ENCODE measurements around the gene RRP15. TPM values are rescaled to one million over a fixed set of nuclear protein-coding genes. Genes with fewer than 3 reads are reported as not detected.

Gene RRP15
- total and polyA plus RNA-seq, 10 donors, result 2.2 to 22.7 (median 10.6) TPM

DNA sequence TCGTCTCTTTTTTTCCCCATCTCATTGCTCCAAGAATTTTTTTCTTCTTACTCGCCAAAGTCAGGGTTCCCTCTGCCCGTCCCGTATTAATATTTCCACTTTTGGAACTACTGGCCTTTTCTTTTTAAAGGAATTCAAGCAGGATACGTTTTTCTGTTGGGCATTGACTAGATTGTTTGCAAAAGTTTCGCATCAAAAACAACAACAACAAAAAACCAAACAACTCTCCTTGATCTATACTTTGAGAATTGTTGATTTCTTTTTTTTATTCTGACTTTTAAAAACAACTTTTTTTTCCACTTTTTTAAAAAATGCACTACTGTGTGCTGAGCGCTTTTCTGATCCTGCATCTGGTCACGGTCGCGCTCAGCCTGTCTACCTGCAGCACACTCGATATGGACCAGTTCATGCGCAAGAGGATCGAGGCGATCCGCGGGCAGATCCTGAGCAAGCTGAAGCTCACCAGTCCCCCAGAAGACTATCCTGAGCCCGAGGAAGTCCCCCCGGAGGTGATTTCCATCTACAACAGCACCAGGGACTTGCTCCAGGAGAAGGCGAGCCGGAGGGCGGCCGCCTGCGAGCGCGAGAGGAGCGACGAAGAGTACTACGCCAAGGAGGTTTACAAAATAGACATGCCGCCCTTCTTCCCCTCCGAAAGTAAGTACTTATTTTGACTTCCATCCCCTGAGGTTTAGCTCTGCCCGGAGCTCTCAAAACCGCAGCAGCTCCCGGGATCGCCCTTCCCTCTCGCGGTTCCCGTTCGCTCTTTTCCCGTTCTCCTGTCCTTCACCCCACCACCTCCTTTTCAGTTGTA lies 61.5 kb downstream of the RRP15 start:
- TF ChIP-seq POLR2AphosphoS5 (IDR thresholded peaks at IDR 0.05), result peak in 1 of 3 donors; percentile 26
- TF ChIP-seq, protein P1, sequence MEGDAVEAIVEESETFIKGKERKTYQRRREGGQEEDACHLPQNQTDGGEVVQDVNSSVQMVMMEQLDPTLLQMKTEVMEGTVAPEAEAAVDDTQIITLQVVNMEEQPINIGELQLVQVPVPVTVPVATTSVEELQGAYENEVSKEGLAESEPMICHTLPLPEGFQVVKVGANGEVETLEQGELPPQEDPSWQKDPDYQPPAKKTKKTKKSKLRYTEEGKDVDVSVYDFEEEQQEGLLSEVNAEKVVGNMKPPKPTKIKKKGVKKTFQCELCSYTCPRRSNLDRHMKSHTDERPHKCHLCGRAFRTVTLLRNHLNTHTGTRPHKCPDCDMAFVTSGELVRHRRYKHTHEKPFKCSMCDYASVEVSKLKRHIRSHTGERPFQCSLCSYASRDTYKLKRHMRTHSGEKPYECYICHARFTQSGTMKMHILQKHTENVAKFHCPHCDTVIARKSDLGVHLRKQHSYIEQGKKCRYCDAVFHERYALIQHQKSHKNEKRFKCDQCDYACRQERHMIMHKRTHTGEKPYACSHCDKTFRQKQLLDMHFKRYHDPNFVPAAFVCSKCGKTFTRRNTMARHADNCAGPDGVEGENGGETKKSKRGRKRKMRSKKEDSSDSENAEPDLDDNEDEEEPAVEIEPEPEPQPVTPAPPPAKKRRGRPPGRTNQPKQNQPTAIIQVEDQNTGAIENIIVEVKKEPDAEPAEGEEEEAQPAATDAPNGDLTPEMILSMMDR (IDR thresholded peaks at IDR 0.05 in 8 of 11, conservative IDR thresholded peaks at IDR 0.05 in 3 of 11), result no peak
- no peak for TF ChIP-seq POLR2A (IDR thresholded peaks at IDR 0.05)
- peaks cover 0 to 32% (median 6%) of the 10 kb centered on the region in 7 donors for H3K27me3 ChIP-seq (replicated peaks in 1 of 7)
- H3K36me3 ChIP-seq, result no peaks in the 10 kb centered on the region
- H3K9me3 ChIP-seq, result no peaks in the 10 kb centered on the region
- intact Hi-C loops (cut with DNase I; ENCODE audit: low total_unique reads), result loop anchor here (10.0 kb wide), 1 partner anchor 178 kb away; no protein-coding TSS in a partner anchor
- H3K4me3 ChIP-seq, result peak overlapping the region; percentile 44 to 79 (median 58)
- H3K4me1 ChIP-seq, result peaks cover 14 to 74% (median 54%) of the 10 kb centered on the region in 6 donors
- peak; percentile 81 for DNase-seq
- peak overlapping the region; percentile 59 to 81 (median 74) for H3K27ac ChIP-seq
- 0 to 1% (median 1%) methylated on average over 39 of the region's 39 CpGs for WGBS, 5 donors

DNA sequence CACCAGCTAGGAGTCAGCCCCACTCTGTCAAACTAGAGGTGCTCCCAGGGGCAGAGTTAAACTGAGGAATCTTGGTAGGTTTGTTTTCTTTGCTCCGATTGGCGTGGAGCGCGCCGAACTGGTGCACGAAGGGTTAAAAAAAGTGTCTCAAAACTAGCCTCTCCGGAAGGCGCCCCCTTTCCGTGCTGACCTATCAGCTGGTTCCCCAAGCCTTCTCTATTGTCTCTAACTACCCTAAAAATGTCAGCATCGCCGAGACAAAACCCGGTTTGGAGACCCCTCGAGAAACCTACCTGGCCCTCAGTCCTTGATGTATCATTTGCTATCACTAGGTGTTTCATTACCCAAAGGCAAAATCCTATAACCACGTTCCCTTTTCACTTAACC lies 62.2 kb downstream of the RRP15 start:
- H3K4me1 ChIP-seq, result peaks cover 14 to 82% (median 59%) of the 10 kb centered on the region in 6 donors
- intact Hi-C loops (cut with DNase I; ENCODE audit: low total_unique reads), result loop anchor here (10.0 kb wide), 1 partner anchor 177 kb away; no protein-coding TSS in a partner anchor
- no peaks in the 10 kb centered on the region for H3K9me3 ChIP-seq
- 1 to 4% (median 2%) methylated on average over 14 of the region's 14 CpGs for WGBS, 5 donors
- H3K36me3 ChIP-seq, result no peaks in the 10 kb centered on the region
- TF ChIP-seq POLR2AphosphoS5 (IDR thresholded peaks at IDR 0.05) (no peak), POLR2A (IDR thresholded peaks at IDR 0.05) (no peak)
- TF ChIP-seq, protein P1 (IDR thresholded peaks at IDR 0.05 in 8 of 11, conservative IDR thresholded peaks at IDR 0.05 in 3 of 11), result no peak
- DNase-seq, result no peak
- H3K27ac ChIP-seq, result peak overlapping the region; percentile 59 to 81 (median 74)
- H3K4me3 ChIP-seq, result peak overlapping the region; percentile 44 to 79 (median 58)
- peaks cover 0 to 32% (median 6%) of the 10 kb centered on the region in 7 donors for H3K27me3 ChIP-seq (replicated peaks in 1 of 7)

DNA sequence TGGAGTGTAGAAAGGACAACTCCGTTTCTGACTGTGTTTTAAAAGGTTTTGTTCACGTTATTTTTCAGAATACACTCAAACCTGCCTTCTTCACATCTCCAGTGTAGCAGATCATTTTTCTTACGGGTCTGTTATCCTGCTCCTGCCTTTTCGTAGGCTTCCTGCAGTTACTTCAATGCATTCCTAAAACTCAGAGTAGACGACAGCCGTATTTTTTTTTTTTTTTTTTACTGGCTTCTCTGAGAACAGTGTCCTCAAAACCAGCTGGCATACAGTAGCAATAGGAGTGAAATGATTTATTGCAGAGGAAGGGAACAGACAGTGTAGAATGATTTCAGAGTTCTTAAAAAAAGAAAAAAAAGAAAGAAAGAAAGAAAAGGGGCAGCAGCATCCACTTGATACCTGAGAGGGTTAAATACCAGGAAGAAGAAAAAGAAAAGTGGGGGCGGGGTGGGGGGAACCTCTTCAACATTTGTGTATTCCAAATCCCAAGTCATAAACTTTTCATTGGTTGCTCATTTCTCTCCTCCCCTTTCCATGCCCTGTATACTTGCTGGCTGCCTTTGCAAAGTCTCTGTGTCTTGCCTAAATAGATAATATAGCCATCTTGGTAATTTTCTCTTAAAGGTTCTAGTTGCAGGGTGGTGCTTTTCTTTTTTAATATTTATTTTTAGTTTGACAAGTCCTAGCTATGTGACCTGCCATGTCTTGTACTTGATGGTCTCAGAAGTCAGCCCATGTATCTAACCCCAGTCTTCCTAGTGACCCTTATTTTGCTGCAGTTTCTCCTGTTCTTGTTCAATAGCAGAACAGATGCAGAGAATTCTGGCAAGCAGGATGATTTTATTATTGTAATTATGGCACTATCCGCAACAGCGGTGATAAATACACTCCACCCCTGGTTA lies 62.9 kb downstream of the RRP15 start:
- H3K27ac ChIP-seq, result peak overlapping the region; percentile 59 to 81 (median 74)
- peak overlapping the region in 7 of 8 donors; percentile 44 to 79 (median 58) for H3K4me3 ChIP-seq
- H3K27me3 ChIP-seq (replicated peaks in 1 of 7), result peaks cover 0 to 32% (median 6%) of the 10 kb centered on the region in 7 donors
- peaks cover 14 to 82% (median 59%) of the 10 kb centered on the region in 6 donors for H3K4me1 ChIP-seq
- 23 to 32% (median 26%) methylated on average over 9 of the region's 9 CpGs for WGBS, 5 donors
- intact Hi-C loops (cut with DNase I; ENCODE audit: low total_unique reads), result loop anchor here (10.0 kb wide), 1 partner anchor 177 kb away; no protein-coding TSS in a partner anchor
- no peaks in the 10 kb centered on the region for H3K36me3 ChIP-seq
- no peak for DNase-seq
- no peak for TF ChIP-seq POLR2A (IDR thresholded peaks at IDR 0.05)
- TF ChIP-seq POLR2AphosphoS5 (IDR thresholded peaks at IDR 0.05), result no peak
- TF ChIP-seq, protein P1 (IDR thresholded peaks at IDR 0.05 in 8 of 11, conservative IDR thresholded peaks at IDR 0.05 in 3 of 11), result no peak
- no peaks in the 10 kb centered on the region for H3K9me3 ChIP-seq
